Right lung (tissue), 5 donors: ENCODE data around the gene BCAR3. TPM values are rescaled to one million over a fixed set of nuclear protein-coding genes. Genes with fewer than 3 reads are reported as not detected.
A peak's percentile ranks its signal among the peaks of the same experiment; 100 is the strongest.

ENCODE experiments used
- DNase-seq, 2 donors: peaks; one replicate each; pipeline ENCODE4 v3.0.0-alpha.2; 2013
- polyA plus RNA-seq, 5 donors: library from polyadenylated mRNA; unstranded; fragments of 120-200 nt; gene quantifications; one replicate each; pipeline versions ENCODE4 v1.2.1 to v1.2.3, GENCODE V29; 2013; ENCODE audit warnings: inconsistent platforms in 1 of 5, low replicate concordance in 1 of 5; ENCODE audit not compliant: insufficient read length in 5 of 5, insufficient read depth in 1 of 5

The BCAR3 gene
- polyA plus RNA-seq, 5 donors = 15.6 to 20.0 (median 17.6) TPM

DNA sequence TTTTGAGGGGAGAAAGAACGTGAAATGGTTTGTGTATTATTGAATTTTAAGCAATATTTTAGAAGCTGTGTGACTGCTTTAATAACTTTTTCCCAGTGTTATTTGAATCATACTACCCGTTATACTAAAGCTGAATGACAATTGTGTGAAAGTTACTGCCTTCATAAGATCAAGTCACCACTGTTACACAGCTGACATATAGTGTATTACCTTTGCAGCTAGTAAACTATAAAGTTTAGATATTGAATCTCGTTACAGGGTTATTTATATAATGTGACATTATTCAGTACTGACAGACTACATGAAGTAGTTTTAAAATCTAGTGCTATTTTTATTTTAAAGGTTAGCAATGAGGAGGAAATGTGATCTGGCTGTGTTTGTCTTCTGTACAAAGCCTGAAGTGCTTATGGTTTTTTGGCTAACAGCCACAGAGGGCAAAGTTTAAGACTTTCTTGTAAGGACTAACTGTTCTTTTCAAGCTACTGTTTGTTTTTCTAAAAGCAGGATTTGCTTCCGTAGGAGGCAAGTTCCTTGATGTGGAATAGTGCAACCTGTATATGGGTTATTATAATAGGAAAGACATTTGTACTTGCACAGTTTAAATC is 127.6 kb downstream of the BCAR3 start:
- DNase-seq = peak; percentile 35

DNA sequence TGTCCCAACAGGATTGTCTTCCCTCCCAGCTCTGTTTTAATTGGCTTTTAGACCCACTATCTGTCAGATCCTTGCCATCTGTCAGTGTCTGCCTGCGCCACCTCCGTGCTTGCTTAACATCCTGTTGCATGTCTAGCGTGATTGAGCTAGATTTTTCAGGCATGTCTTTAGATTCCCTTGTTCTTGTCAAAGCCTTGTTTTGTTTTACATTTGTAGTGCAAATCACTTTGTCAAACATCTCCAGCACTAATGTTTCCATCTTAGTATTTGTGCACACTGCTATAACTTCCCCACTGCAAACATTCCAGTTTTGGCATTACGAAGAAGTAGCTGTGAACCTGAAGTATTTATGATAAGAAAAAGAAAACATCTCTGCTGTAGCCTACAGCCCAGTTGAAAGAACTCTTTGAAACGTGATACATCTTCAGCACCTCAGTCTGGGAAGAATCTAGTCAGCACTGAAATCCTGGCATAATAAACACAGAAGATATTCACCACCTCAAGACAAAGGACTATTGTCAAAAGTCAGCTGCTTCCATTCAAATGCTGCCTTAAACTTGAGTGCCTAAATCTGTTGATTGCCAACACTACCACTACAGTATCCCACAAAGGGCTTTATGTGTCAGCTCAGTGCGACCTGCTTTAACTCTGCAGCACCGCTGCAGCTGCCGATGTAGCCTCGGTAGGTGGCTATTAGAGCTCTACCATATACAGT is 128.7 kb downstream of the BCAR3 start:
- DNase-seq = no peak

DNA sequence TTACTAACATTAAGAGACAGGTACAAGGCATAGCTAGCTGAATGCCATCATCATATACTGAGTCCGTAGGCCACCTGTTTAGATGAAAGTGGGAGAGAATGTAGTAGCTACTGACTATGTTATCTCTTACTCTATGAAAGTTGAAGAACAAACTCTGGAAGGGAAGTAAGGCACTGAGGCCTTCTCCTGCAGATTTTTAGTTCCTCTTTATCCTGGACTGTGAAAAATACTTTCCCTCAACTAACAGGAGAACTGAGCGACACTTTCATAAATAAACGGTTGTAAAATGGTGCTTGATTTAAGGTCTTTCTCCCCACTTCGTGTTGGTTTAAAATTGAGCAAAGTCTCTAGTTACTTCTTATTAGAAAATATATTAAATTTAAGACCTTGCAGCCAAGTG is 131.8 kb downstream of the BCAR3 start:
- no peak for DNase-seq

DNA sequence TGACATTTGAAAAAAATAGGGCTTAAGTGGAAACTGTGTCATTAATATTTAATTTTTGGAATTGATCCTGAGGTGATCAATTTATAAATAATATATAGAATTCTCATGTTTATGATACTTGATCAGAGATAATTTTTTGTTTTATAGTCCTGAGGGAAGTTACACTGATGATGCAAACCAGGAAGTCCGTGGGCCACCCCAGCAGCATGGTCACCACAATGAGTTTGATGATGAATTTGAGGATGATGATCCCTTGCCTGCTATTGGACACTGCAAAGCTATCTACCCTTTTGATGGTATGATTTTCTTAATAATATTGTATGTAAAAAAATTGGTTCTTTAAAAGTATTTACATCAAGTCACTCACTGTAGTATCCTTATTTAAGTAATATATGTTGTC is 132.5 kb downstream of the BCAR3 start:
- DNase-seq = no peak

DNA sequence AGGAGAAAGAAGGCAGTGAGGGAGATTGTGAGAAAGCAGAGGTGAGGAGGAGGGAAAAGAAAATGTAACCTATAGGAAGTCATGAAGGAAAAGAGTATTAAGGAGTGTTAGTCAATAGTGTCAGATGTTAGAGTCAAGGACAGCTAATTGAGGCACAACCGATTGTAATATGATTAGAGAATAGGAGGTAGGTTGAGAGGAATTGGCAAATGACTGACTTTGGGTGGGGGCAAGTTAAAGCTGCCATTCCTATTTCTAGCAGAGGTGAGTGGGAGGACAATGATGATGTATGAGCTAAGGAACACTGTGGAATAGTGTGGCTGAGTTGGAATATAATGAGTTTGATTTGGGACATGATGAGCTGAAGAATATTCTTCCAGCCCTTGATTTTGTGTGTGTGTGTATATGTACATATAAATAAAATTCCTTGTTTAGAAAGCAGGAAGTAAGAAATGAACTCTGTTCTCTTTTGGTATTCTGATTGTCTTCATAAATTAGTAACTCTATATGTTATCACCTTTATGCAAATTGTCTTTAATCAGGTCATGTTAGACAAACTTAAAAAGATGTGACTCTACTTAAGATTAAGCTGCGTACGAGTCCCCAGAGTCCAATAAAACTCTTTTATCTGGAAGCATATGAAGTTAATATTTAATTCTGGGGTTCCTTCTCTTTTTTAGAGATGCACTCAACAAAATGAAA is 135.3 kb downstream of the BCAR3 start:
- DNase-seq = no peak

DNA sequence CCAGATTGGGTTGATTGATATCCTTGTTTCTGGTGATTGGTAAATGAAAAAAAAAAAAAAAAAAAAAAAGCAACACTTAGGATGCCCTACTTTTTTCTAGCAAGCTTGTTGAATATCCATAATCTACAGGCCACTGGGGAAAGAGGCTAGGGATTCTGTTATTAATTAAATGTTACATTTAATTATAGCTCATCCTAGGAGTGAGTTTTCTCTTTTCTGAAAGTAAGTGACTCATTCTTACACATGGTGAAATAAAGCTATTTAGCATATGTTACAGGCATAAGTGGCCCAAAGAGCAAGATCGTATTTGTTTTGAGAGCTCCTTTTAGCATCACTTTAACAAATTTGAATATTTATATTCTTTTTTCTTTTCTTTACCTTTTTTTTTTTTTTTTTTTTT is 139.2 kb downstream of the BCAR3 start:
- no peak for DNase-seq

DNA sequence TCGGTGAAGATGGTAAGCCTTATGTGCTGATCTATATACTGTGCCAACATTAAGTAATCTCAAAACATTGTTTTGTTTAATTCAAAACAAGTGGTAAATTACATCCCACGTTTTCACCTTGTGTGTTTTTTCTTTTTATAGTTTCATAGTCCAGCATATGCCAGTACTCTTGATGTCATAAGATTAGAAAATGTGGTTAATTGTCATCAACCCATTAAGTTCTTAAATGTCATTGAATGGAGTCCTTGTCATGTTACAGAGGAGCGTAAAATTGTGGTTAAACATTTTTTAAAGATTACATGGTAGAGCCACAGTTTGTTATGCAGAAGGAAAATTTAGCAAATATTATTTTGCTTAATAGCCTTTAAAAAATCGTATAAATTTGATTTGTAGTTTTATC is 140.6 kb downstream of the BCAR3 start:
- no peak for DNase-seq

DNA sequence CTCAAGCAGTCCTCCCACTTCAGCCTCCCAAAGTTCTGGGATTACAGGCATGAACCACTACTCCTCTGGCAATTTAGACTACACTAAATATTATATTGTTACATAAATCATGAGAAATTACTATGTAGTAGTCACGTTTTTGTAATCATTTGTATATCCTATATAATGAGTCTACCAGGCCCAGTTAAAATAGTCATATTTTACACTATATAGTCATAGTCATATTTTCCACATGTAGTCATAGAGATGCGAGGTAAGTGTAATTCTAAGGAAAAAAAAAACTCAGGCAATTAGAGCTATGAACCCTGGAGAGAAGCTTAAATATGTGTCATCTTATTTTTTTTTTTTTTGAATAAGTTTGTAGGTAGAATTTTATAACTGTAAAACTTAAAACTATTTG is 143.7 kb downstream of the BCAR3 start:
- no peak for DNase-seq

DNA sequence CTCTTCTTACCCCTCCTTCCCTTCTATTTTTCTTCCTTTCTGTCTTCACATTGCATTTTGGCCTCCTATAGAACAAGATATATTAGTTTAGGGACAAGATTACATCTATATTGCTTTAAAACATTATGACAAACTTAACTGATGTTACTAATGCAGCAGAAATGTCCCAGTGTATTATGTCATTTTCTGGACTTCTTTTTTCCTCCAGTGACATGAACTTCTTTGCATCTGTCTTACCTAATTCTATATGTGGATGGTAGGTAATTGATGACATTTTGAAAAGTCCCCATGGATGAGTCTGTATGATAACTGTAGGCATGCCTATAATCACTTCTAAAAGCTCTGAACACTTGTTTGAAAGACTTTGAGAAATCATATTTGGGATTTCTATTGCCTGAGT is 144.2 kb downstream of the BCAR3 start:
- no peak for DNase-seq

DNA sequence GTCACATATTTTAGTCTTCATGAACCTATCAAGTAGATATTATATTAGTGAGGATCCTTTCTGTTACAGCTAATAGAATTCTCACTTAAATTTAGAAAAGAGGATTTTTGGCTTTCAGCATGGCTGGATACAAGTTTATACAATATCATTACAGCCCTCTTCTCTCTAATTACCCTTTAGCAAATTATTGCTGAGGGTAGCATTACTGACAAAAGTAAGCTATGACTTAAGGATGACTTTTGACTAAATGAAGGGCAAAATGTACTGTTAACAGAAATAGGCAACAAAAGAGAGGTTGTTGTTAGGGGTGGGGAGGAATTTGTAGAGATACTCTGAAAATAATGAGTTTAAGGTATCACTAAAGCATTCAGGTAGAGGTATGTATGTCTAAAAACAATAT is 148.0 kb downstream of the BCAR3 start:
- no peak for DNase-seq

DNA sequence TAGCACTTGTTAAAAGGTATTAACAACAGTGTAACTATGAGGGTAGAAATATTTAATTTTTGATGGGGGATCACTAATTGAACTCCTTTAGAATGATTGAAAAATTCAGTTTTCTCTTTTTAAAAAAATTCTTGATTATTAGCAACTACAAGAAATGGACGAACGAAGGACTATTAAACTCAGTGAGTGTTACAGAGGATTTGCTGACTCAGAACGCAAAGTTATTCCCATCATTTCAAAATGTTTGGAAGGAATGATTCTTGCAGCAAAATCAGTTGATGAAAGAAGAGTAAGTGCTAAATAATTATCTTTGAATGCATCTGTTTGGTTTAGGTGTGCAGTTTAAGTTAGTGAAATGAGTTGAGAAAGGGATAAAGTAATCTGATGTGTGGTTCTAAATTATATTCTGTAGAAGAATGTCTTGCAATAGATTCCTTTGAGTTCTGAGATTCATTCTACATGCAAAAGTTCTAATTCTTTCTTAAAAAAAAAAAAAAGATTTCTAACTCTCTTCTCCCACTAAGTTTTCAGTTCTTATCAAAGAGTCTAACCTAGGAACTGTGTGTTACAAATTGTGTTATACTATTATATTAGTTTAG is 148.8 kb downstream of the BCAR3 start:
- no peak for DNase-seq

DNA sequence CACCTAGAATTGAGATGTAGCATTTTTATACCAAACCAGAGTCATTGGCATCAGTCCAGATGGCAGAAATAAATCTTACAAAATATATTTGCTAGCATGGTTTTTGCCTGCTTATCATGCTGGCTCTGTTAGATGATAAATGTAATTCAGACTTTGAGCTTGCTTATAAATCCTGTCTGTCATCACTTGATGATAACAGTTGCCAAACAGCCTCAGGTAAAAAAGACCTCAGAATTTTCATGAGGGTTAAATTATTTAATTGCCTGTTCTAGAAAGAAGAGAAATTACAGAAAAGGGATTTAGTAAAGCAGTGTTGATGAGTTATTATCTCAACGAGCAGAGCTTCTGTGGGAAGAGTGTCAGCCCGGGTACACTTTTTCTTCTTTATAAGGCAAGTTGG is 150.4 kb downstream of the BCAR3 start:
- DNase-seq = no peak

DNA sequence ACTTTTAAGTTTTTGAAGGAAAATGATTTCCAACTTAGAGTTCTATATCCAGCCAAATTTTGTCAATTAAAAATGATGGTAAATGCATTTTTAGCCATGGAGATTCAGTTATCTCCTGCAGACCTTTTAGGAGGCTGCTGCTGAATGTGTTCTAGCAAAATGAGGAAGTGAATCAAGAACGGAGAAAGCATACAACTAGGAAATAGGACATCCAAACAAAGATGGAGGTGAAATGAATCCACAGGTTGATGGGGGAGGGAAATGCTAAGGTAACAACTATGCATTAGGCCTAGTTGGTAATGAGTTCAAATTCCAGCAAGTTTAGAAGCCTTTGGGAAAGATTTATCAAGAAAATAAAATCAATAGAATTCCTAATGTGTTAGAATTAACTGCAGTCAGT is 153.2 kb downstream of the BCAR3 start:
- no peak for DNase-seq

DNA sequence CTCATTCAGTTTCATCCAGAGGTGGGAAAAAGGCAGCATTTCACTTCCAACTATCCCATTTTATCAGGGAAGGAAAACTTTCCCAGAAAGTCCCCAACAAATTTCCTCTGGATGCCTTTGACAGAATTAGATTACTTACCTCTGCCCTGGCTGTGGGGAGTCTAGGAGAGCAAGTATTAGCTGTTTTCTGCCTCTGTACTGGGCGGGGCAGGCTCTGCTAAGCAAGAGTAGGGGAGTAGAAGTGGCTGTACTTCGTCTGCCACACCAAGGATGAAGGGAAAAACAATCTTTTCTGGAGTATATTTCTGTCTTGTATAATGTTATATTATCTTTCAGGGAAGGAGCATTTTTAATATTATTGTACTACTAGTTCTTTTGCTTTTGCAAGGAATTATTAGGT is 155.2 kb downstream of the BCAR3 start:
- no peak for DNase-seq

DNA sequence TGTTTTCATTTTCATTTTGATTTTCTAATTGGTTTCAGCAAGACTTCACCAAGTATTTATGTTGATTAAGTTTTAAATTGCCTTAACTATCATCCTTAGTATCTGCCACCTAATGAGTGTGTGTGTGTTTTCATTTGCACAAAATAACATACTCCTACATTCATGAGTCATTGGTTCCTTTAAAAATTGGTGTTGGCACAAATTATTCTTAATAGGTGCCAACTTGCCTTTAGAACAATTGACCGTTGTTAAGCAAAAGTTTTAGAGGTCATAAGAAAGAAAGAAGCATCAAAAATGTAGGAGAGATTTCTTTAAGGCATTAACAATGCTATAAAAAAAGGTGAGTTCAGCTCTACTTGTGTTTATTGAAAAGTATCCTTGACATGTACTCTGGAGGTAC is 156.2 kb downstream of the BCAR3 start:
- DNase-seq = no peak

DNA sequence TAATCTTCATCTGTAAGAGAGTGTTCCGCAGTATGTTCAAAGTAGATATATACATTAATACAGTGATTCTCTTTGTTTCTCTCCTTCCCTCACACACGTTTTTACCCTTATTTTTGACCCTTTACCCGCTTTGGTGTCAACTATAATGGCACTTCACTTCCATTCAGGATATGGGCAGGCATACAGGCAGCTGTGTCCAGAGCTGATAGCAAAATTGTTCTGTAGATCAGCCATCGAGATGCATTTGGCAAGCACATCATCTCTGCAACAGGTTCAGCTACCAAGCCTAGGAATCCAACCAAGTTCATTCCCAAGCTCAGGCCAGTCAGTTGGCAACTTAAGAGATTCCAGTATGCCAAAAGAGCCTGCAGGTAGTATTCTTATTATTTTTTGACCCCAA is 158.9 kb downstream of the BCAR3 start:
- DNase-seq = no peak

DNA sequence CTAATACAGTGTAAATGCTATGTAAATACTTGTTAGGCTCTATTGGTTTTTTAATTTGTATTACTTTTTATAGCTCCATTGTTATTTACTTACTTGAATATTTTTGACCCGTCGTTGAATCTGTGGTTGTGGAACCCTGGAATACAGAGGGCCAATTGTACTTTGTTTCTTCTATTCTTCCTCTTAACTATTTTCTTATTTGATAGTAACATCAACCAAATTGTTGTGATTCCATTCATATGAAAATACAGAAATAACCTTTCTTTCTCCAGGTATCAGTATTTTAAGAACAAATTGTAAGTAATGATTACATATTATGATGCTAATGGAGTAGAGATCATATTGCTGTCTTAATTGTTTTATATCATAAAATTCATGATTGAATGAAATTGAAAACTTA is 160.0 kb downstream of the BCAR3 start:
- no peak for DNase-seq

DNA sequence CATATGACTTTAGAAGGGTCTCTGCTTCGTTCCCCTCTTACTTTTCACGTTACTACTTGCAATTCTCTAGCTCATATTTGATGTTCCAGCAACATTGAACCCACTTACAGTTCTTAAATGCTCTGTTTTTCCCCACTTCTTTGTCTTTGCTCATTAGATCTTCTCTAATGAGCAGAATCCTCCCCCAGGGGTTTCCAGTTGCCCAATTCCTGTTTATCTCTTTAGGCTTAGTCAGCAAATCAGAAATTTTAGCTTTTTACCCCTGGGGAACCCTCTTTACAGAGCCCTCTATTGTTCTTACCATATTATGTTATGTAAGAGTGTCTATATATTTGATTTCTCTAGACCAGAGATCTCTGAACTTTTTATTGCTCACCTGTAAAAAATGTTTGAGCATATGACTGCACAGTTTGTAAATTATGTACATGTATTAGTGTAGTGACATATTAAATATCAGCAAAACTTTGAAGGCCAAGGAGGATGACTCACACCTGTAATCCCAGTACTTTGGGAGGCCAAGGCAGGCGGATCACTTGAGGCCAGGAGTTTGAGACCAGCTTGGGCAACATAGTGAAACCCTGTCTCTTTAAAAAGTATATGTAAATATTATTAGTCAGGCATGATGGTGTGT is 162.3 kb downstream of the BCAR3 start:
- no peak for DNase-seq

DNA sequence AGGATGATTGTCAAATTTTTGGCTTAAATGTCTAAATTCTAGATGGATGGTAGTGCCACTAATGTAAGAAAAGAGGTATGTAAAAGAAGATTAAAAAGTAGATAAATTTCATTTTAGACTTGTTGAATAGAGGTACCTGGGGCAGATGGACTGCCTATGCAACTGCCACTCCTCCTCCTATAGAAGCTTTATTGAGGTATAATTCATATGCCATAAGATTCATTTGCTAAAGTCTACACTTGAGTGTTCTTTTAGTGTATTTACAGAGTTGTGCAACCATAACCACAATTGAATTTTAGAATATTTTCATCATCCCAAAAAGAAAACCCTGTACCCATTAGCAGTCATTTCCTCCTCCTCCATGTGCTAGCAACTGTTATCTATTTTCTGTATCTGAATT is 163.1 kb downstream of the BCAR3 start:
- DNase-seq = no peak

DNA sequence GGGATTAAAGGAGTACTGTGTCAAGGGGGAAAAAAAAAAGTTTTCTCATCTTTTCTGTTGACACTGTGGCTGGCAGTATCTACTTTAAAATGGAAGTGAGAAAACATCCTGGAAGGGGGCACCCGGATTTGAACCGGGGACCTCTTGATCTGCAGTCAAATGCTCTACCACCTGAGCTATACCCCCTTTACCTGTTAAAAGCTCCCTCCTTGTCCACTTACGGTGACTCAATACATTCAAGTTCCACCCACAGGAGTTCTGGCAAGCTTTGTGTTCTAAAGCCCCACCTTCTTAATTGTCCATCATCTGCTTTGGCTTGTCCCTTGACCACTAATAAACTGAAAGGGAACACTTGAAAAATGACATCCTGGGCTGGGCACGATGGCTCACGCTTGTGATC is 165.5 kb downstream of the BCAR3 start:
- no peak for DNase-seq
